HepG2 (cell line): ENCODE results near the gene ASPHD1. TPM values are rescaled to one million over a fixed set of nuclear protein-coding genes. Genes with fewer than 3 reads are reported as not detected.
A peak's percentile ranks its signal among the peaks of the same experiment; 100 is the strongest.

Experiments
- ATAD3A ChIP-seq: sonication (generic); formaldehyde crosslinking; IDR thresholded peaks from 2 replicates; pipeline ENCODE4 v1.4.0; 2020; ENCODE audit warnings: missing genetic modification reagents
- BCL6 ChIP-seq: IDR thresholded peaks from 2 replicates; pipeline ENCODE4 v1.6.1; 2016; ENCODE audit warnings: missing genetic modification reagents, missing compliant biosample characterization
- MTF2 ChIP-seq: sonication (generic); formaldehyde crosslinking; IDR thresholded peaks from 2 replicates; pipeline ENCODE4 v1.5.0; 2020; ENCODE audit warnings: missing genetic modification reagents, borderline replicate concordance
- NR3C1 ChIP-seq: sonication (generic); formaldehyde crosslinking; IDR thresholded peaks from 2 replicates; pipeline ENCODE4 v1.4.0; 2020; ENCODE audit warnings: missing genetic modification reagents
- SNAI1 ChIP-seq: sonication (generic); formaldehyde crosslinking; IDR thresholded peaks from 2 replicates; pipeline ENCODE4 v1.5.0; 2020; ENCODE audit warnings: mild to moderate bottlenecking, missing genetic modification reagents, borderline replicate concordance
- SP140L ChIP-seq: sonication (generic); formaldehyde crosslinking; IDR thresholded peaks from 2 replicates; pipeline ENCODE4 v1.4.0; 2020; ENCODE audit warnings: missing genetic modification reagents, borderline replicate concordance
- ZKSCAN1 ChIP-seq: fragments of 150-350 bp; IDR thresholded peaks from 2 replicates; pipeline ENCODE4 v1.6.1; 2014; ENCODE audit warnings: low read length
- ZNF124 ChIP-seq: sonication (generic); formaldehyde crosslinking; IDR thresholded peaks from 2 replicates; pipeline ENCODE4 v1.4.0; 2020; ENCODE audit warnings: missing genetic modification reagents
- ZNF33B ChIP-seq: sonication (generic); formaldehyde crosslinking; IDR thresholded peaks from 2 replicates; pipeline ENCODE4 v1.5.1; 2020; ENCODE audit warnings: mild to moderate bottlenecking, missing genetic modification reagents
- ZNF430 ChIP-seq: sonication (generic); formaldehyde crosslinking; IDR thresholded peaks from 2 replicates; pipeline ENCODE4 v1.9.0; 2021; ENCODE audit warnings: mild to moderate bottlenecking, missing genetic modification reagents
- ZNF672 ChIP-seq: sonication (generic); formaldehyde crosslinking; IDR thresholded peaks from 2 replicates; pipeline ENCODE4 v1.8.1; 2022; ENCODE audit warnings: missing genetic modification reagents
- ZSCAN9 ChIP-seq: IDR thresholded peaks from 2 replicates; pipeline ENCODE4 v1.6.1; 2016; ENCODE audit warnings: borderline replicate concordance
- polyA plus RNA-seq, 8 experiments: library from polyadenylated mRNA; depleted of rRNA in 3 of 8; stranded (reverse) in 7 of 8; unstranded in 1 of 8; fragments of >200 nt; fragmentation: Illumina TruSeq in 4 of 8; extraction: Trizol in 4 of 8; gene quantifications; 2 replicates each; pipeline versions ENCODE4 v1.2.1 to v1.2.3, GENCODE V29; 2011 to 2016; ENCODE audit warnings: low read depth in 4 of 8, missing spikeins in 1 of 8, mixed read lengths in 1 of 8; ENCODE audit not compliant: insufficient read depth in 1 of 8
- total RNA-seq, 5 experiments: library from RNA; depleted of rRNA; stranded (reverse); fragments of >200 nt; fragmentation: Illumina TruSeq; extraction: Trizol; gene quantifications; 2 replicates each; pipeline ENCODE4 v1.2.3, GENCODE V29; 2016; ENCODE audit warnings: low read depth in 1 of 5
- TF ChIP-seq, protein P1 (sequence below): sonication (generic); formaldehyde crosslinking; IDR thresholded peaks from 2 replicates; pipeline ENCODE4 v1.4.0; 2020; ENCODE audit warnings: mild to moderate bottlenecking, missing genetic modification reagents
- TF ChIP-seq, protein P2 (sequence below): sonication (generic); formaldehyde crosslinking; IDR thresholded peaks from 2 replicates; pipeline ENCODE4 v1.8.0; 2023; ENCODE audit warnings: mild to moderate bottlenecking, missing genetic modification reagents
- TF ChIP-seq, protein P3 (sequence below): IDR thresholded peaks from 2 replicates; pipeline ENCODE4 v1.6.1; 2016
- TF ChIP-seq, protein P4 (sequence below): sonication (generic); formaldehyde crosslinking; IDR thresholded peaks from 2 replicates; pipeline ENCODE4 v1.4.0; 2020; ENCODE audit warnings: missing genetic modification reagents
- TF ChIP-seq, protein P5 (sequence below): sonication (generic); formaldehyde crosslinking; IDR thresholded peaks from 2 replicates; pipeline ENCODE4; 2020; ENCODE audit warnings: missing genetic modification reagents, mild to moderate bottlenecking, borderline replicate concordance
- TF ChIP-seq, protein P6 (sequence below): IDR thresholded peaks from 2 replicates; pipeline ENCODE4 v1.6.1; 2016; ENCODE audit warnings: control low read depth

The ASPHD1 gene
- total and polyA plus RNA-seq, 2 of the 13 experiments (the other 11 are each of a cell fraction or from before 2014, with no cell fraction given): 13.1 to 19.7 TPM

DNA sequence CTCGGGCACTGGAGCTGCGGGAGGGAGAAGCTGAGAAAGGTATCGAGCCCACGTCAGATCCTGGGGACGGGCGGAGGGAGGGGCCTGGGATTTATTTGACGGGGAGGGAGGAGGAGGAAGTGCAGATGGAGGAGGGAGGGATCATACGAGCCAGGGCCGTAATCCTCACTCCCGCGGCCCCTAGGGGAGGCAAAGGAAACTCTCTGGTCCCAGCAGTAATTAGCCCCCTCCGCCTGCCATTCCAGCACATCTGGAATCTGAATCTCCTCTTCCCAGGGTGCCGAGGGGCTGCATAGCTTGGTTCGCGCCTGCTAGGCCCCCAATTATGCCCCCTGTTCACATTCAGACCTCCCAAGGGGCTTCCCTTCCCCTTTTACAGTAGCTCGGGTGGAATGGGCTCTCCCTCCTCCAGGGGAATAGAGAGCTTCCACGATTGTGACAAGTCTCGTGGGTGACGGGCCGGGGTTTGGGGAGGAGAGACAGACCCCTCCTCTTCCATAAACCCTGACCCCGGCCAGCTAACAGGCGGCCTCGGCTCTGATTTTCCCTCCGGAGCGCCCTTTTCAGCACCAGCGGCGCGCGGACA lies 679 bp upstream of the ASPHD1 start, which contains the start of gene SEZ6L2 (continued):
- TF ChIP-seq, protein P1, sequence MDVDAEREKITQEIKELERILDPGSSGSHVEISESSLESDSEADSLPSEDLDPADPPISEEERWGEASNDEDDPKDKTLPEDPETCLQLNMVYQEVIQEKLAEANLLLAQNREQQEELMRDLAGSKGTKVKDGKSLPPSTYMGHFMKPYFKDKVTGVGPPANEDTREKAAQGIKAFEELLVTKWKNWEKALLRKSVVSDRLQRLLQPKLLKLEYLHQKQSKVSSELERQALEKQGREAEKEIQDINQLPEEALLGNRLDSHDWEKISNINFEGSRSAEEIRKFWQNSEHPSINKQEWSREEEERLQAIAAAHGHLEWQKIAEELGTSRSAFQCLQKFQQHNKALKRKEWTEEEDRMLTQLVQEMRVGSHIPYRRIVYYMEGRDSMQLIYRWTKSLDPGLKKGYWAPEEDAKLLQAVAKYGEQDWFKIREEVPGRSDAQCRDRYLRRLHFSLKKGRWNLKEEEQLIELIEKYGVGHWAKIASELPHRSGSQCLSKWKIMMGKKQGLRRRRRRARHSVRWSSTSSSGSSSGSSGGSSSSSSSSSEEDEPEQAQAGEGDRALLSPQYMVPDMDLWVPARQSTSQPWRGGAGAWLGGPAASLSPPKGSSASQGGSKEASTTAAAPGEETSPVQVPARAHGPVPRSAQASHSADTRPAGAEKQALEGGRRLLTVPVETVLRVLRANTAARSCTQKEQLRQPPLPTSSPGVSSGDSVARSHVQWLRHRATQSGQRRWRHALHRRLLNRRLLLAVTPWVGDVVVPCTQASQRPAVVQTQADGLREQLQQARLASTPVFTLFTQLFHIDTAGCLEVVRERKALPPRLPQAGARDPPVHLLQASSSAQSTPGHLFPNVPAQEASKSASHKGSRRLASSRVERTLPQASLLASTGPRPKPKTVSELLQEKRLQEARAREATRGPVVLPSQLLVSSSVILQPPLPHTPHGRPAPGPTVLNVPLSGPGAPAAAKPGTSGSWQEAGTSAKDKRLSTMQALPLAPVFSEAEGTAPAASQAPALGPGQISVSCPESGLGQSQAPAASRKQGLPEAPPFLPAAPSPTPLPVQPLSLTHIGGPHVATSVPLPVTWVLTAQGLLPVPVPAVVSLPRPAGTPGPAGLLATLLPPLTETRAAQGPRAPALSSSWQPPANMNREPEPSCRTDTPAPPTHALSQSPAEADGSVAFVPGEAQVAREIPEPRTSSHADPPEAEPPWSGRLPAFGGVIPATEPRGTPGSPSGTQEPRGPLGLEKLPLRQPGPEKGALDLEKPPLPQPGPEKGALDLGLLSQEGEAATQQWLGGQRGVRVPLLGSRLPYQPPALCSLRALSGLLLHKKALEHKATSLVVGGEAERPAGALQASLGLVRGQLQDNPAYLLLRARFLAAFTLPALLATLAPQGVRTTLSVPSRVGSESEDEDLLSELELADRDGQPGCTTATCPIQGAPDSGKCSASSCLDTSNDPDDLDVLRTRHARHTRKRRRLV: peak; percentile 73; the same call in 1 of the 2 replicates
- TF ChIP-seq, protein P2, sequence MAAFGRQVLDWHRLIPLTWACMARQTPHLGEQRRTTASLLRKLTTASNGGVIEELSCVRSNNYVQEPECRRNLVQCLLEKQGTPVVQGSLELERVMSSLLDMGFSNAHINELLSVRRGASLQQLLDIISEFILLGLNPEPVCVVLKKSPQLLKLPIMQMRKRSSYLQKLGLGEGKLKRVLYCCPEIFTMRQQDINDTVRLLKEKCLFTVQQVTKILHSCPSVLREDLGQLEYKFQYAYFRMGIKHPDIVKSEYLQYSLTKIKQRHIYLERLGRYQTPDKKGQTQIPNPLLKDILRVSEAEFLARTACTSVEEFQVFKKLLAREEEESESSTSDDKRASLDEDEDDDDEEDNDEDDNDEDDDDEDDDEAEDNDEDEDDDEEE (CRISPR knock-in tag): peak; percentile 15; the same call in 1 of the 2 replicates
- TF ChIP-seq ZNF672 (CRISPR knock-in tag): no peak
- TF ChIP-seq ZNF33B (CRISPR knock-in tag): no peak
- TF ChIP-seq, protein P3, sequence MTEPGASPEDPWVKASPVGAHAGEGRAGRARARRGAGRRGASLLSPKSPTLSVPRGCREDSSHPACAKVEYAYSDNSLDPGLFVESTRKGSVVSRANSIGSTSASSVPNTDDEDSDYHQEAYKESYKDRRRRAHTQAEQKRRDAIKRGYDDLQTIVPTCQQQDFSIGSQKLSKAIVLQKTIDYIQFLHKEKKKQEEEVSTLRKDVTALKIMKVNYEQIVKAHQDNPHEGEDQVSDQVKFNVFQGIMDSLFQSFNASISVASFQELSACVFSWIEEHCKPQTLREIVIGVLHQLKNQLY: no peak; the same call in 1 of the 2 replicates
- TF ChIP-seq, protein P4, sequence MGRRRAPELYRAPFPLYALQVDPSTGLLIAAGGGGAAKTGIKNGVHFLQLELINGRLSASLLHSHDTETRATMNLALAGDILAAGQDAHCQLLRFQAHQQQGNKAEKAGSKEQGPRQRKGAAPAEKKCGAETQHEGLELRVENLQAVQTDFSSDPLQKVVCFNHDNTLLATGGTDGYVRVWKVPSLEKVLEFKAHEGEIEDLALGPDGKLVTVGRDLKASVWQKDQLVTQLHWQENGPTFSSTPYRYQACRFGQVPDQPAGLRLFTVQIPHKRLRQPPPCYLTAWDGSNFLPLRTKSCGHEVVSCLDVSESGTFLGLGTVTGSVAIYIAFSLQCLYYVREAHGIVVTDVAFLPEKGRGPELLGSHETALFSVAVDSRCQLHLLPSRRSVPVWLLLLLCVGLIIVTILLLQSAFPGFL (CRISPR knock-in tag): 0 out of 2 replicates have a peak, but pooled peaks have one; percentile 42
- peak; percentile 36; the same call in 1 of the 2 replicates for TF ChIP-seq SNAI1 (CRISPR knock-in tag)
- TF ChIP-seq SP140L (CRISPR knock-in tag): peak; percentile 98; the same call in 1 of the 2 replicates
- peak; percentile 41; the same call in 1 of the 2 replicates for TF ChIP-seq BCL6 (CRISPR knock-in tag)
- 0 out of 2 replicates have a peak, but pooled peaks have one; percentile 83 for TF ChIP-seq ATAD3A (CRISPR knock-in tag)
- TF ChIP-seq ZNF124 (CRISPR knock-in tag): peak; percentile 95
- TF ChIP-seq MTF2 (CRISPR knock-in tag): 0 out of 2 replicates have a peak, but pooled peaks have one; percentile 23
- TF ChIP-seq, protein P5, sequence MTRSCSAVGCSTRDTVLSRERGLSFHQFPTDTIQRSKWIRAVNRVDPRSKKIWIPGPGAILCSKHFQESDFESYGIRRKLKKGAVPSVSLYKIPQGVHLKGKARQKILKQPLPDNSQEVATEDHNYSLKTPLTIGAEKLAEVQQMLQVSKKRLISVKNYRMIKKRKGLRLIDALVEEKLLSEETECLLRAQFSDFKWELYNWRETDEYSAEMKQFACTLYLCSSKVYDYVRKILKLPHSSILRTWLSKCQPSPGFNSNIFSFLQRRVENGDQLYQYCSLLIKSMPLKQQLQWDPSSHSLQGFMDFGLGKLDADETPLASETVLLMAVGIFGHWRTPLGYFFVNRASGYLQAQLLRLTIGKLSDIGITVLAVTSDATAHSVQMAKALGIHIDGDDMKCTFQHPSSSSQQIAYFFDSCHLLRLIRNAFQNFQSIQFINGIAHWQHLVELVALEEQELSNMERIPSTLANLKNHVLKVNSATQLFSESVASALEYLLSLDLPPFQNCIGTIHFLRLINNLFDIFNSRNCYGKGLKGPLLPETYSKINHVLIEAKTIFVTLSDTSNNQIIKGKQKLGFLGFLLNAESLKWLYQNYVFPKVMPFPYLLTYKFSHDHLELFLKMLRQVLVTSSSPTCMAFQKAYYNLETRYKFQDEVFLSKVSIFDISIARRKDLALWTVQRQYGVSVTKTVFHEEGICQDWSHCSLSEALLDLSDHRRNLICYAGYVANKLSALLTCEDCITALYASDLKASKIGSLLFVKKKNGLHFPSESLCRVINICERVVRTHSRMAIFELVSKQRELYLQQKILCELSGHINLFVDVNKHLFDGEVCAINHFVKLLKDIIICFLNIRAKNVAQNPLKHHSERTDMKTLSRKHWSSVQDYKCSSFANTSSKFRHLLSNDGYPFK (CRISPR knock-in tag): 0 out of 2 replicates have a peak, but pooled peaks have one; percentile 35
- TF ChIP-seq, protein P6, sequence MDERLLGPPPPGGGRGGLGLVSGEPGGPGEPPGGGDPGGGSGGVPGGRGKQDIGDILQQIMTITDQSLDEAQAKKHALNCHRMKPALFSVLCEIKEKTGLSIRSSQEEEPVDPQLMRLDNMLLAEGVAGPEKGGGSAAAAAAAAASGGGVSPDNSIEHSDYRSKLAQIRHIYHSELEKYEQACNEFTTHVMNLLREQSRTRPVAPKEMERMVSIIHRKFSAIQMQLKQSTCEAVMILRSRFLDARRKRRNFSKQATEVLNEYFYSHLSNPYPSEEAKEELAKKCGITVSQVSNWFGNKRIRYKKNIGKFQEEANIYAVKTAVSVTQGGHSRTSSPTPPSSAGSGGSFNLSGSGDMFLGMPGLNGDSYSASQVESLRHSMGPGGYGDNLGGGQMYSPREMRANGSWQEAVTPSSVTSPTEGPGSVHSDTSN (CRISPR knock-in tag): no peak
- peak; percentile 97 for TF ChIP-seq ZSCAN9 (CRISPR knock-in tag)
- TF ChIP-seq NR3C1 (CRISPR knock-in tag): no peak
- no peak for TF ChIP-seq ZKSCAN1
- no peak; the same call in 1 of the 2 replicates for TF ChIP-seq ZNF430 (CRISPR knock-in tag)
